T-helper 22 cell (primary cell): ENCODE results near the gene PLAAT5.

Experiments
- DNase-seq: peaks from one replicate; pipeline ENCODE4 v3.0.0-alpha.2; 2020; ENCODE audit warnings: low read depth

Gene PLAAT5

GRCh38 chr11:63512816-63513215 lies 21.8 kb upstream of the PLAAT5 start:
- no peak for DNase-seq

- no peak for DNase-seq
Measured at GRCh38 chr11:63511048-63511748, 20.2 kb upstream of the PLAAT5 start.

GRCh38 chr11:63510360-63511047 lies 19.5 kb upstream of the PLAAT5 start:
- DNase-seq: no peak

GRCh38 chr11:63508745-63509144 lies 17.8 kb upstream of the PLAAT5 start:
- no peak for DNase-seq

- DNase-seq: no peak
Measured at GRCh38 chr11:63508009-63508408, 17.0 kb upstream of the PLAAT5 start.

- DNase-seq: no peak
Measured at GRCh38 chr11:63507511-63507910, 16.5 kb upstream of the PLAAT5 start.

- no peak for DNase-seq
Measured at GRCh38 chr11:63506876-63507275, 15.9 kb upstream of the PLAAT5 start.

- DNase-seq: no peak
Measured at GRCh38 chr11:63505857-63506528, 15.0 kb upstream of the PLAAT5 start, which contains the start of gene LGALS12. LGALS12 (plus strand) TSS chr11:63506084; CDS start chr11:63506459, 375 bp downstream.

GRCh38 chr11:63504933-63505586 lies 14.1 kb upstream of the PLAAT5 start:
- DNase-seq: no peak

GRCh38 chr11:63504054-63504453 lies 13.1 kb upstream of the PLAAT5 start:
- no peak for DNase-seq

GRCh38 chr11:63503492-63503891 lies 12.5 kb upstream of the PLAAT5 start:
- no peak for DNase-seq

GRCh38 chr11:63502252-63502820 lies 11.4 kb upstream of the PLAAT5 start:
- no peak for DNase-seq

GRCh38 chr11:63501236-63501635 lies 10.3 kb upstream of the PLAAT5 start:
- DNase-seq: no peak

- DNase-seq: no peak
Measured at GRCh38 chr11:63499874-63500273, 8.9 kb upstream of the PLAAT5 start.

- no peak for DNase-seq
Measured at GRCh38 chr11:63494975-63495374, 4.0 kb upstream of the PLAAT5 start.

GRCh38 chr11:63493127-63493526 lies 2.2 kb upstream of the PLAAT5 start:
- no peak for DNase-seq

- no peak for DNase-seq
Measured at GRCh38 chr11:63492441-63492840, 1.5 kb upstream of the PLAAT5 start.

- DNase-seq: no peak
Measured at GRCh38 chr11:63491636-63492372, 837 bp upstream of the PLAAT5 start.

- DNase-seq: no peak
Measured at GRCh38 chr11:63491240-63491587, 247 bp upstream of the PLAAT5 start.

GRCh38 chr11:63489879-63490278 lies 1.1 kb downstream of the PLAAT5 start:
- no peak for DNase-seq

GRCh38 chr11:63488789-63489188 lies 2.2 kb downstream of the PLAAT5 start:
- DNase-seq: no peak

- DNase-seq: no peak
Measured at GRCh38 chr11:63485777-63486176, 5.2 kb downstream of the PLAAT5 start.
